Vagina (tissue), 2 donors: ENCODE results near the gene CCDC197. TPM values are rescaled to one million over a fixed set of nuclear protein-coding genes. Genes with fewer than 3 reads are reported as not detected.

Source experiments
- DNase-seq, 2 donors: peaks; one replicate each; pipeline ENCODE4 v3.0.0-alpha.2; 2017; ENCODE audit errors: extremely low spot score in 2 of 2
- H3K27ac ChIP-seq: fragments of 200-600 bp; sonication (generic); one replicate; pipeline ENCODE4 v1.5.1; 2019
- H3K27me3 ChIP-seq: fragments of 200-600 bp; sonication (generic); one replicate; pipeline ENCODE4 v1.5.1; 2019
- H3K36me3 ChIP-seq, 2 donors: fragments of 200-600 bp; sonication (generic); one replicate each; pipeline ENCODE4 v1.5.1; 2017 to 2019
- H3K4me1 ChIP-seq: fragments of 200-600 bp; sonication (generic); one replicate; pipeline ENCODE4 v1.5.1; 2019
- H3K4me3 ChIP-seq, 2 donors: fragments of 200-600 bp; sonication (generic); 1 replicate in 1 of 2; 2 replicates in 1 of 2; pipeline ENCODE4 v1.5.1; 2016 to 2019
- H3K9me3 ChIP-seq: fragments of 200-600 bp; sonication (generic); one replicate; pipeline ENCODE4 v1.5.1; 2019
- POLR2A ChIP-seq, 2 donors: fragments of 450-650 bp; IDR thresholded peaks; one replicate each; pipeline ENCODE4 v1.6.1; 2017; ENCODE audit warnings: antibody characterized with exemption in 2 of 2, mild to moderate bottlenecking in 2 of 2, moderate library complexity in 2 of 2
- POLR2AphosphoS5 ChIP-seq, 2 donors: sonication (generic); formaldehyde crosslinking; IDR thresholded peaks; one replicate each; pipeline ENCODE4 v1.9.0; 2017; ENCODE audit warnings: antibody characterized with exemption in 2 of 2, mild to moderate bottlenecking in 2 of 2, low read depth in 1 of 2; ENCODE audit not compliant: insufficient read depth in 1 of 2
- intact Hi-C: fragments of 100-400 bp; cut with DNase I; formaldehyde crosslinking; loops from one replicate; pipeline ENCODE4 v1.15.1; 2023
- total RNA-seq: library from RNA; depleted of rRNA; stranded (reverse); fragments of >200 nt; gene quantifications from one replicate; pipeline ENCODE4 v1.2.3, GENCODE V29; 2016
- TF ChIP-seq, protein P1 (sequence below), 3 experiments: fragments of 450-650 bp in 2 of 3; fragments of 200-600 bp in 1 of 3; sonication (generic) in 1 of 3; IDR thresholded peaks; one replicate each; pipeline ENCODE4 v1.5.1; 2017 to 2019; ENCODE audit warnings: antibody characterized with exemption in 3 of 3, mild to moderate bottlenecking in 2 of 3, moderate library complexity in 2 of 3

The CCDC197 gene
- total RNA-seq, result not detected

DNA sequence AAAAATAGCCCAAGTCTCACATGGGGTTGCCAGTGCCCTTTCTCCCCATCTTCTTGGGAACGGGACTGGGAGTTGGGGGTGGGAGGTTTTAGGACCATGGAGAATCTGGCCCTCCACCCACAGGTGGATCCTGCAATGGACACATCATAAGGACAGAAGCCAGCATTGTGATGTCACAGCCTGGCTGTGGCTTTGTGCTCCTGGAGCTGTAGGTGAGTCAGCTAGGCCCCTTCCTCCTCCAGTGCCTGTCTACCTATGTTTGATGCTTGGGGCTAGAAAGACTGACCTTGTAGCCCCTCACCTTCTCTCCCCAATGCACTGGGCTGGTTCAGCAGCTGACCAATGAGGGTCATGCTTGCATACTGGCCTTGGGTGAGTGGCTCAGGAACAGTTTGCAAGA is at the start of gene CCDC197:
Gene CCDC197, plus strand, starts transcription at position 220 of the 400 bp plus-strand sequence. CDS start 831 bp downstream, outside the sequence.
- Histone ChIP-seq H3K4me3 (no peak within 1 kb of the TSS), H3K27ac (no peak within 1 kb of the TSS), H3K36me3 (no peaks in the 10 kb centered on the region), H3K9me3 (no peaks in the 10 kb centered on the region), H3K4me1 (peaks cover 11% of the 10 kb centered on the region), H3K27me3 (no peaks in the 10 kb centered on the region)
- TF ChIP-seq POLR2AphosphoS5 (IDR thresholded peaks at IDR 0.05; ENCODE audit: insufficient read depth in 1 of 2, low read depth in 1 of 2), result no peak
- TF ChIP-seq, protein P1, sequence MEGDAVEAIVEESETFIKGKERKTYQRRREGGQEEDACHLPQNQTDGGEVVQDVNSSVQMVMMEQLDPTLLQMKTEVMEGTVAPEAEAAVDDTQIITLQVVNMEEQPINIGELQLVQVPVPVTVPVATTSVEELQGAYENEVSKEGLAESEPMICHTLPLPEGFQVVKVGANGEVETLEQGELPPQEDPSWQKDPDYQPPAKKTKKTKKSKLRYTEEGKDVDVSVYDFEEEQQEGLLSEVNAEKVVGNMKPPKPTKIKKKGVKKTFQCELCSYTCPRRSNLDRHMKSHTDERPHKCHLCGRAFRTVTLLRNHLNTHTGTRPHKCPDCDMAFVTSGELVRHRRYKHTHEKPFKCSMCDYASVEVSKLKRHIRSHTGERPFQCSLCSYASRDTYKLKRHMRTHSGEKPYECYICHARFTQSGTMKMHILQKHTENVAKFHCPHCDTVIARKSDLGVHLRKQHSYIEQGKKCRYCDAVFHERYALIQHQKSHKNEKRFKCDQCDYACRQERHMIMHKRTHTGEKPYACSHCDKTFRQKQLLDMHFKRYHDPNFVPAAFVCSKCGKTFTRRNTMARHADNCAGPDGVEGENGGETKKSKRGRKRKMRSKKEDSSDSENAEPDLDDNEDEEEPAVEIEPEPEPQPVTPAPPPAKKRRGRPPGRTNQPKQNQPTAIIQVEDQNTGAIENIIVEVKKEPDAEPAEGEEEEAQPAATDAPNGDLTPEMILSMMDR (IDR thresholded peaks at IDR 0.05), result no peak
- no peak for DNase-seq
- intact Hi-C loops, result no loop called here

- peaks cover 8% of the 10 kb centered on the region for H3K4me1 ChIP-seq
- no peaks in the 10 kb centered on the region for H3K9me3 ChIP-seq
- DNase-seq, result no peak
- intact Hi-C loops, result no loop called here
- no peaks in the 10 kb centered on the region for H3K27me3 ChIP-seq
- no peak for TF ChIP-seq POLR2AphosphoS5 (IDR thresholded peaks at IDR 0.05; ENCODE audit: insufficient read depth in 1 of 2, low read depth in 1 of 2)
- TF ChIP-seq, protein P1 (IDR thresholded peaks at IDR 0.05), result no peak
- TF ChIP-seq POLR2A (IDR thresholded peaks at IDR 0.05), result no peak
- H3K27ac ChIP-seq, result no peak overlapping the region
- H3K4me3 ChIP-seq, result no peak overlapping the region
- H3K36me3 ChIP-seq, result no peaks in the 10 kb centered on the region
Measured at GRCh38 chr14:93949511-93950075, 47.5 kb upstream of the CCDC197 start.

DNA sequence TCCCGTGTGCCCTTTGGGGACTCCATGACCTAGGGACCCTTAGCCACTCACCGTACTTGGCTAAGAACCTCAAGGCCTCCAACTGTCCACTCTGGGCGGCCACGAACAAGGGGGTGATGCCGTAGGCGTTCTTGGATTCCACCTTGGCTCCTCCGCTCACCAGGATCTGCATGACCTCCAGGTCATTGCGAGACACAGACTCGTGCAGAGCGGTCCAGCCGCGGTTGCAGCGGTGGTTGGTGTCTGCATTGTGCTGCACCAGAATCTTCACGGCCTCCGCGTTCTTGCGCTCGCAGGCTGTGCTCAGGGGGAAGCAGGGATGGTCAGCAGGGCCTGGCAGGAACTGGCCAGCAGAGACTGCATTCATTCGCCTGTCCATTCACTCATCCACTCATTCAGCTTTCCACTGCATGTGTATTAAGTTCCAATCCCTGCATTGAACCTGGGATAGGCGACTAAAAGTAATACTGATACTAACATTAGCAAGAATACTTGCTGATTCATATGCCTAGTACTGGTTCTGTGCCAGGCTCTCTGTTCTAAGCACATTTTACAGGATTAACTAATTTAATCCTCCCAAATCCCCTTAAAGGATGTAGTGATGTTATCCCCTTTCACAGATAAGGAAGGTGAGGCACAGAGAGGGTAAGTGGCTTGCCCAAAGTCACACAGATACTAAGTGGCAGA is 46.0 kb upstream of the CCDC197 start:
- Histone ChIP-seq H3K36me3 (no peaks in the 10 kb centered on the region), H3K4me3 (no peak overlapping the region), H3K4me1 (peaks cover 5% of the 10 kb centered on the region), H3K9me3 (no peaks in the 10 kb centered on the region), H3K27ac (no peak overlapping the region), H3K27me3 (no peaks in the 10 kb centered on the region)
- no peak for TF ChIP-seq POLR2AphosphoS5 (IDR thresholded peaks at IDR 0.05; ENCODE audit: insufficient read depth in 1 of 2, low read depth in 1 of 2)
- no peak for TF ChIP-seq POLR2A (IDR thresholded peaks at IDR 0.05)
- TF ChIP-seq, protein P1 (IDR thresholded peaks at IDR 0.05), result no peak
- DNase-seq, result no peak
- intact Hi-C loops, result no loop called here

GRCh38 chr14:93951635-93952540 is 45.2 kb upstream of the CCDC197 start:
- intact Hi-C loops, result no loop called here
- Histone ChIP-seq H3K36me3 (no peaks in the 10 kb centered on the region), H3K4me1 (no peaks in the 10 kb centered on the region), H3K4me3 (no peak overlapping the region), H3K9me3 (no peaks in the 10 kb centered on the region), H3K27me3 (no peaks in the 10 kb centered on the region), H3K27ac (no peak overlapping the region)
- DNase-seq, result no peak
- TF ChIP-seq, protein P1 (IDR thresholded peaks at IDR 0.05), result no peak
- TF ChIP-seq POLR2A (IDR thresholded peaks at IDR 0.05) (no peak), POLR2AphosphoS5 (IDR thresholded peaks at IDR 0.05; ENCODE audit: insufficient read depth in 1 of 2, low read depth in 1 of 2) (no peak)
